Parathyroid adenoma (tissue), 2 donors: ENCODE results near the gene SEZ6L.

Source experiments
- H2AFZ ChIP-seq: fragments of 300-600 bp; sonication (generic); one replicate; pipeline ENCODE4 v1.7.0; 2017; ENCODE audit warnings: antibody characterized with exemption, mild to moderate bottlenecking
- H3K27ac ChIP-seq: fragments of 300-600 bp; sonication (generic); one replicate; pipeline ENCODE4 v1.7.0; 2017
- H3K27me3 ChIP-seq: fragments of 300-600 bp; sonication (generic); one replicate; pipeline ENCODE4 v1.7.0; 2017; ENCODE audit warnings: low read length; ENCODE audit not compliant: control insufficient read depth, insufficient read depth
- H3K36me3 ChIP-seq: fragments of 300-600 bp; sonication (generic); one replicate; pipeline ENCODE4 v1.7.0; 2017; ENCODE audit warnings: low read length; ENCODE audit not compliant: control insufficient read depth, insufficient read depth
- H3K4me1 ChIP-seq: fragments of 300-600 bp; sonication (generic); one replicate; pipeline ENCODE4 v1.7.0; 2017; ENCODE audit warnings: control low read depth
- H3K4me2 ChIP-seq: fragments of 300-600 bp; sonication (generic); one replicate; pipeline ENCODE4 v1.7.0; 2017; ENCODE audit warnings: low read length
- H3K4me3 ChIP-seq: fragments of 300-600 bp; sonication (generic); one replicate; pipeline ENCODE4 v1.7.0; 2017; ENCODE audit warnings: low read depth, low read length
- H3K79me2 ChIP-seq: fragments of 300-600 bp; sonication (generic); one replicate; pipeline ENCODE4 v1.7.0; 2017; ENCODE audit warnings: control low read depth
- H3K9ac ChIP-seq: fragments of 300-600 bp; sonication (generic); one replicate; pipeline ENCODE4 v1.7.0; 2017; ENCODE audit warnings: mild to moderate bottlenecking
- H3K9me3 ChIP-seq: fragments of 300-600 bp; sonication (generic); one replicate; pipeline ENCODE4 v1.7.0; 2017; ENCODE audit warnings: low read length; ENCODE audit not compliant: control insufficient read depth
- CTCF ChIP-seq: fragments of 300-600 bp; sonication (generic); IDR thresholded peaks from one replicate; pipeline ENCODE4 v1.7.0; 2017; ENCODE audit warnings: antibody characterized with exemption, mild to moderate bottlenecking
- donor health status: primary hyperparathyroidism.

The SEZ6L gene

DNA sequence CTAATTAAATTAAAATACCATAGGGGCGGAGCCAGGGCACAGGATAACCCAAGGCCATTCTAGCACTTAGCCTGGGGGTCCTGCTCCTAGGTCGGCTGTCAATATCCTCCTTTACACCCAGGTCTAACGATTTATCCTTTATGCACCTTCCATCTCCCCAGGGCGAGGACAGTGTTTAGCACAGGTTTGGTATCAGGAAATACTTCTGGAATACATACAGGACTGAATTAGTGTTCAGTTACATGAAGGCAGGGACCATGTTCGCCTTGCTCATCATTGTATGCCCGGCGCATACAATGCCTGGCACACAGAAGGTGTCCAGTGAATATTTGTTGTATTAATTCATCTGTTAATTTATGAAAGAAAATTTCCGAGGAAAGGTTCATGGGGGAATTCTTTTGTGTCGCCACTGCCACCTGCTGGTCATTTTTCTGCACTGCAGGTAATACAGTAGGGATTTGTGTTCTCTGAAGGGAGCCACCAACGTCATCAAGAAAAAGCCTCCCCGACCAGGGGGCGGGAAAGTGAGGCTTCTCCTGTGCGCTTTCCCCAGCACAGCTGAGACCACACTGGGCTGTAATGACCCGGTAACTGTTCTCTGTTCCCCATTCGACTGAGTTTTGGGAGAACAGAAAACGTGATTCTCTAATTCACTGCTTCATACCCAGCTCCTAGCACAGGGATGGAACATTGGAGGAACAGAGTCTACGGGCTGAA lies 191.1 kb downstream of the SEZ6L start:
- no peaks in the 10 kb centered on the region for H3K79me2 ChIP-seq
- H3K9me3 ChIP-seq, result no peaks in the 10 kb centered on the region
- H3K4me2 ChIP-seq, result peak overlapping the region; percentile 48
- no peaks in the 10 kb centered on the region for H3K4me1 ChIP-seq
- peak overlapping the region; percentile 46 for H2AFZ ChIP-seq
- H3K36me3 ChIP-seq, result no peaks in the 10 kb centered on the region
- no peak overlapping the region for H3K27ac ChIP-seq
- H3K4me3 ChIP-seq, result no peak overlapping the region
- no peak overlapping the region for H3K9ac ChIP-seq
- TF ChIP-seq CTCF, result peak; percentile 71
- no peaks in the 10 kb centered on the region for H3K27me3 ChIP-seq

DNA sequence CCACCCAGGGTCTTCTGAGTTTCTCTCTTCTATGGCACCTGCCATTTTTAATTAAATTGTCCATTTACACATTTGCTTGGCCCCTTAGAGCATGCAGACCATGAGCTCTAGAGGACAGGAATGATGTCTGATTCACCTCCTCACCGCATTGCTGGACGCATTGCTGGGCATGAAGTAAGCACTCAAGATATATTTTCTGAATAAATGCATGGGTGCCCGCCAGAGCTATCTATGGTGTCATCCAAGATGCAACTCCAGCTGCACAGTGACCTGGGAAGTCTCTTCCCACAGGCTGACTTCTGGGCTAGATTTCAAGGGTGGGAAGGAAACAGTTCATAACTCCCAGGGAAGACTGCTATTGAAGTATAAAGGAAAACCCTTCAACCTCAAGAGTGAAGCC lies 193.2 kb downstream of the SEZ6L start:
- Histone ChIP-seq H3K4me3 (no peak overlapping the region), H3K9me3 (no peaks in the 10 kb centered on the region), H3K27ac (no peak overlapping the region), H3K36me3 (no peaks in the 10 kb centered on the region), H3K79me2 (no peaks in the 10 kb centered on the region), H3K4me2 (no peak overlapping the region), H3K27me3 (no peaks in the 10 kb centered on the region), H3K4me1 (no peaks in the 10 kb centered on the region), H3K9ac (no peak overlapping the region), H2AFZ (no peak overlapping the region)
- no peak for TF ChIP-seq CTCF

DNA sequence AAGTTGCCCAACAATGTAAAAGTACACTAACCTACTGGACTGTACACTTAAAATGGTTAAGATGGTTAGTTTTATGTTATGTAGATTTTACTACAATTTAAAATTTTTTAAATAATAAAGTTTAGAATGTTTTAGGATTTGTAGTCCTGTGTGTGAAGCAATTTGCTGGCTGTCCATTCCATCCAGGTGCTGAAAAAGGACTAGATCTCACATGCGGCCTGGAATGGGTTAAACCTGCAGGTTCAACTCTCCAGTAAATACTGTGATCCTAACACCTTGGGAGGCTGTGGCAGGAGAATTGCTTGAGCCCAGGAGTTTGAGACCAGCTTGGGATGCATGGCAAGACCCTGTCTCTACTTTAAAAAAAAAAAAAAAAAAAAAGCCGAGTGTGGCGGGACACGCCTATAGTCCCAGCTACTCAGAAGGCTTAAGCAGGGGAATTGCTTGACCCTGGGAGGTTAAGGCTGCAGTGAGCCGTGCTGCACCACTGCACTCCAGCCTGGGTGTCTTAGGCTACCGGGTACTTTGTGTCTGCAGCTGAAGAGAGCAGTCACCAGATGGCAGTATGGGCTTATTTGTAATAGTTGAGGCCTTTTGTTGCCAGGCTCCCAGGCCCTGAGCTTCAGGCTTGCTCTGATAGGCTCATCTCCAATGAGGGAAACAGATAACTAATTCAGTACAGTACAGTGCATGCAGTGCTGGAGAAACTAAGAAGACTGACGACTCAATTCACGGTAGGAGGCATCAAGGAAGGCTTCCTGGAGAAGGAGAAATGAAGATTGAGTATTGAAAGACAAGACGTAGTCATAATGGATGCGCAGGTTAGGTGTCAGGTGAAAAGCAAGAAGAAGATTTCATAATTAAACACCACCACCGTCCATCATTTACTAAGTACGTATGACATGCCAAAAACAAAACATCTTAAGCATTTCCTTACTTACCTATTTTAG lies 195.1 kb downstream of the SEZ6L start:
- H3K4me3 ChIP-seq, result no peak overlapping the region
- no peaks in the 10 kb centered on the region for H3K27me3 ChIP-seq
- H3K27ac ChIP-seq, result no peak overlapping the region
- H3K9ac ChIP-seq, result no peak overlapping the region
- H3K79me2 ChIP-seq, result no peaks in the 10 kb centered on the region
- no peak overlapping the region for H2AFZ ChIP-seq
- H3K4me1 ChIP-seq, result no peaks in the 10 kb centered on the region
- H3K4me2 ChIP-seq, result no peak overlapping the region
- H3K9me3 ChIP-seq, result no peaks in the 10 kb centered on the region
- peak; percentile 31 for TF ChIP-seq CTCF
- no peaks in the 10 kb centered on the region for H3K36me3 ChIP-seq

DNA sequence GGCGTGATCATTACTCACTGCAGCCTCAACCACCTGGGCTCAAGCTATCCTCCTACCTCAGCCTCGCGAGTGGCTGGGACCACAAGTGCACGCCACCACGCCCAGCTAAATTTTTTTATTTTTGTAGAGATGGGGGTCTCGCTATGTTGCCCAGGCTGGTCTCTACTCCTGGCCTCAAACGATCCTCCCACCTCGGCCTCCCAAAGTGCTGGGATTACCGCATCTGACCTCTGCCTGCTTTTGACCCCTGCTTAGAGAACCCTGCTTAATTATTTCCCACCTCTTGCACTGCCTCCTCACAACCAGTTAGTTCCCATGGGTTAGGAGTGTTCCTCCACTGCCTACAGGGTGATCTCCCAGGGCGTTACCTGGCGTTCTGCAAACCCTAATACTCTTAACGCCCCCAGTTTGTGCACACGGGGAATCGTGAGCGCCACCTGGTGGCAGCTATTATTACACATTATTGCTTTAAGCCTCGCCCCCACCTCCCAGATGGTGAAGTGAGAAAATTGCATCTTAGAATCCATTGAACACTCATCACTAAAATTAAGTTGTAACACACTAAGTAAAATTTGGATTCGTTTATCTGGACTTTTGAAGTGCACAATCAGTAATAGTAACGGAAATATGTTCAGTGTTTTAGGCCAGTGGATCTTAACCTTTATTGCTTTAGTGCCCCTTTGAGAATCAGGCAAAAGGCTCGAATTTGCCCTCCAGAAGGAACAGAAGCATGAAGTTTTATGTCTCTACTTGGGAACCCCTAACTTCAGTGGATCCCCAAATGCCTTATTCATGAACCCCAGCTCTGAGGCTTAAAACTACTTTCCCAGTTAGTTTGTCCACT lies 198.4 kb downstream of the SEZ6L start:
- no peak overlapping the region for H3K27ac ChIP-seq
- H3K9ac ChIP-seq, result no peak overlapping the region
- no peak overlapping the region for H3K4me2 ChIP-seq
- no peak overlapping the region for H3K4me3 ChIP-seq
- H3K4me1 ChIP-seq, result no peaks in the 10 kb centered on the region
- H2AFZ ChIP-seq, result no peak overlapping the region
- H3K36me3 ChIP-seq, result no peaks in the 10 kb centered on the region
- H3K9me3 ChIP-seq, result no peaks in the 10 kb centered on the region
- TF ChIP-seq CTCF, result peak; percentile 50
- no peaks in the 10 kb centered on the region for H3K79me2 ChIP-seq
- H3K27me3 ChIP-seq, result no peaks in the 10 kb centered on the region
